Epidermal melanocyte (primary cell): ENCODE data around the gene CFAP119.
A peak's percentile ranks its signal among the peaks of the same experiment; 100 is the strongest.
"Not testable (repeated sequence)": the region's sequence is repeated elsewhere in the genome, so short reads cannot be mapped to it uniquely, and the experiment has no call there.

ENCODE experiments used
- DNase-seq: peaks from one replicate; pipeline ENCODE4 v3.0.0; 2011; ENCODE audit warnings: low spot score; ENCODE audit not compliant: insufficient read length

CFAP119 gene

DNA sequence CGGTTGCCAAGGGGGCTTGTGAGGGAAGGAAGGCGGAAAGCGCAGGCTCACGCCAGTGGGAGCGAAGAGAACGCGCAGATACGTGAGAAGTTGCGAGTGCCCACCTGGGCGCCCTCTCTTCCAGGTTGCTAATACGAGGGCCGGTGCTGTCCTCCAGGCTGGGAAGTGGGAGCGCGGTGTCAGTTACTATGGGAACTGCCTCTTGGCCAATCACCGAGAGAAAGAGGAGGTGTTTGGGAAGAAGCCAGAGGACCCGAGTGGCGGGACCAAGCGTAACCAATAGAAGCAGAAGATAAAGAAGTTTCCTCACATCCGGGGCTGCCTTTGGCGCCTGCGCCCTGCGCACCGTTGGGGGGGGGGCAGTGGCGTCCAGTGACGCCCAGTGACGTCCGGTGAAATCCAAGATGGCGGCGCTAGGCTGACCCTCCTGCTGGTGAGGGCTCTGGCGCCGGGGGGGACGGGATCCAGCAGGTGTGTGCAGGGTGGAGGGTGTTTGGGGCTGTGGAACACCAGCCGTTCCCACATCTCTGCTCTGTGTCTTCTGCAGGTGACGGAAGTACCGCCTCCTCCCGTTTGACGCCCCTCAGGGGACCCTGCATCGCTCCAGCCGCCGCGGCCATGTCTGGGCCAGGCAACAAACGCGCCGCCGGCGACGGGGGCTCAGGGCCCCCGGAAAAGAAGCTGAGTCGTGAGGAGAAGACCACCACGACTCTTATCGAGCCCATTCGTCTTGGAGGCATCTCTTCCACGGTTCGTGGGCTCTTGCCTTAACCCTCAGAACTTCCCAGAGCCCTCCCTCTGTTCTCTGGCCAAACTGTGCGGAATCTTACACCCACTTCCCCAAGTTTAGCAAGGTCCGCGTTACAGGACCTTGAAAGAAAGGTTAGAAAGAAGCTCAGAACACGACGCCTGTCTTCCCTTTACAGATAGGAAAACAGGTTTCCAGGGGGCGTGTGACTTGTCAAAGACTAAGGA lies at the start of gene CFAP119, which contains the start of gene RNF40:
CFAP119 (minus strand) TSS at position 135 of the 975 bp plus-strand sequence. CDS start 314 bp downstream, outside the sequence.
RNF40 (plus strand) TSS at position 395 of the 975 bp plus-strand sequence; CDS start at position 619, 224 bp downstream.
- peak; percentile 100 for DNase-seq

DNA sequence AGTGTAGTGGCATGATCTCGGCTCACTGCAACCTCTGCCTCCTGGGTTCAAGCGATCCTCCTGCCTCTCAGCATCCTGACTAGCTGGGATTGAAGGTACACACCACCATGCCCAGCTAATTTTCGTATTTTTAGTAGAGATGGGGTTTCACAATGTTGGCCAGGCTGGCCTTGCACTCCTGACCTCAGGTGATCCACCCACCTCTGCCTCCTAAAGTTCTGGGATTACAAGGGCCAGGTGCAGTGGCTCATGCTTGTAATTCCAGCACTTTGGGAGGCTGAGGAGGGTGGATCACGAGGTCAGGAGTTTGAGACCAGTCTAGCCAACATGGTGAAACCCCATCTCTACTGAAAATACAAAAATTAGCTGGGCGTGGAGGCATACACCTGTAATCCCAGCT lies 47.8 kb upstream of the CFAP119 start:
- DNase-seq = not testable (repeated sequence)

DNA sequence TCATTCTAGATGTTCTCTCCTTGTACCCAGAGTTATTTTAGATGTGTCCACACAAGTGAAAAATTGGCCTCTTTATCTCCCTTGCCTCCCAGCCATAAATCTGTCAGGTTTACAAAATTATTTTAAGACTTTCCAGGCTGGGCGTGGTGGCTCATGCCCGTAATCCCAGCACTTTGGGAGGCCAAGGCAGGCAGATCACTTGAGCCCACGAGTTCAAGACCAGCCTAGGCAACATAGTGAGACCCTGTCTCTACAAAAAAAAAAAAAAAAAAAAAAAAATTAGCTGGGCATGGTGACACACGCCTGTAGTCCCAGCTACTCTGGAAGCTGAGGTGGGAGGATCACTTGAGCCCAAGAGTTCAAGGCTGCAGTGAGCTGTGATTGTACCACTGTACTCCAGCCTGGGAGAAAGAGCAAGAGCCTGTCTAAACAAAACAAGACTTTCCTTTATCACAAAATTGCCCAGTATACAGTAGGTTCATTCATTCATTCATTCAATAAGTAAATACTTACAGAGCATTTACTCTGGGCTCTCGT lies 47.1 kb upstream of the CFAP119 start:
- not testable (repeated sequence) for DNase-seq

DNA sequence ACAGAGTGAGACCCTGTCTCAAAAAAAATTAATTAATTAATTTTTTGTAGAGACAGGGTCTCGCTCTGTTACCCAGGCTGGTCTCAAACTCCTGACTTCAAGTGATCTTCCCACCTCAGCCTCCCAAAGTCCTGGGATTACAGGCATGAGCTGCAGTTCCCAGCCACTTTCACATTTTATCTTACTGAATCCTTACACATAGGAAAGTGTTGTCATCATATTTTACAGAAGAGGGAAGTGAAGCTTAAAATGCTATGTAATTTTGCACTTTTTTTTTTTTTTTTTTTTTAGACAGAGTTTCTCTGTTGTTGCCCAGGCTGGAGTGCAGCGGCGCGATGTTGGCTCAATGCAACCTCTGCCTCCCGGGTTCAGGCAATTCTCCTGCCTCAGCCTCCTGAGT lies 46.3 kb upstream of the CFAP119 start:
- DNase-seq = no peak

DNA sequence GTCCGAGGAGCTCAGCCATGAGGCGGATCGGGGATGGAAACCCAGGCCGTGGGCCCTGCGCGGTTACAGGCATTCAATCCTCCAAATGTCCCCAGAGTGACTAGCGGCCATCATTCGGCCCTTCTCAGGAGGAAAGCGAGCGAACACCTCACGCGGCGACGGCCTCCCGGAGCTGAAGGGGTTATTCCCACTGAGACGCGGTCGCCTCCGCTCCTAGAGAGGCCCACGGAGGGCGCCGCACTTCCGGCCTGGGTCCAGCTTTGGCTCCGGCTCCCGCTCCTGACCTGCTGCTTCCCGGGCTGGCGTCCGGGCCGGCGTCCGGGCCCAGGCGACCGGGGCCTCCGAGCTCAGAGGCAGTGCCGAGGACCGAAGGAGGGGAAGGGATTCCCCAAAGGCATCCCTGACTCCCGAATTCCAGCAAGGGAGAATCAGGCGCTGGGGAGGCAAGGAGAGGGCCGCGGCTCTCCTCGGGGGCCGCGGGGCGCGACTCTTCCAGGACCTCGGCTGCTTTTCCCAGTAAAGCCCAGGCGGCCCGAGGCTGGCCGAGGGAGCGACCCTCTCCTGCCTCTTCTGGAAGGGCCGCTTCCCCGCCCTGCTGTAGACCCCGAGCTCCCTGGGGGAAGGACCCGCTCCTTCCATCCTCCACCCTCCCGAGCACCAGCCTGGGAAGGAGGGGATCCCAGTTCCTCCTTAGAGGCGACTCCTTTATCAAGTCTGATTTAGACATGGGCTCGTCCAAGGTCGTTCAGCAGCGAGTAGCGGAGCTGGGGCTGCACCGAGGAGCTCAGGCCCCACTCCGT lies 43.7 kb upstream of the CFAP119 start:
- peak; percentile 87 for DNase-seq

DNA sequence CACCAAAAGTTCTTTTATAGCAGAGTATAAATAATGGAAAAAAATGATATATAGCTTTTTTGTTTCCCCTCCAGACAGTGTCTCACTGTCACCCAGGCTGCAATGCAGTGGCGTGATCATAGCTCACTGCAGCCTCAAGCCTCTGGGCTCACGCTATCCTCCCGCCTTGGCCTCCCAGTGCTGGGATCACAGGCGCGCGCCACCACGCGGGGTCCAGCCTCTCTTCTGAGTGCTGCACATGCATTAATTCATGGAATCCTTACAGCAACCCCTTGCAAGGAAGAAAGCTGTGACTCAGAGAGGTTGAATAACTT lies 43.2 kb upstream of the CFAP119 start:
- DNase-seq = no peak

DNA sequence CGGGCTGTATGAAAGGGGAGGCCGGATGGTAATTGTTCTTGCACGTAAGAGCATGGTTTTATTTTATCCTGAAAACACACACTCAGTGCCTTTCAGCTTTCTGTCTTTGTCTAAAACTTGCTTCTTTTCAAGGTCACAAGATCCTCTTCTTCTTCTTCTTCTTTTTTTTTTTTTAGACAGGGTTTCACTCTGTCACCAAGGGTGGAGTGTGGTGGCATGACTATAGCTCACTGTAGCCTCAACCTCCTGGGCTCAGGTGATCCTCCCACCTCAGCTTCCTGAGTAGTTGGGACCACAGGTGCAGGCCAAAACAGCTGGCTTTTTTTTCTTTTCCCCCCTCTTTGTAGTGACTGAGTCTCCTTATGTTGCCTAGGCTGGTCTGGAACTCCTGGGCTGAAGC lies 41.1 kb upstream of the CFAP119 start:
- DNase-seq = no peak

DNA sequence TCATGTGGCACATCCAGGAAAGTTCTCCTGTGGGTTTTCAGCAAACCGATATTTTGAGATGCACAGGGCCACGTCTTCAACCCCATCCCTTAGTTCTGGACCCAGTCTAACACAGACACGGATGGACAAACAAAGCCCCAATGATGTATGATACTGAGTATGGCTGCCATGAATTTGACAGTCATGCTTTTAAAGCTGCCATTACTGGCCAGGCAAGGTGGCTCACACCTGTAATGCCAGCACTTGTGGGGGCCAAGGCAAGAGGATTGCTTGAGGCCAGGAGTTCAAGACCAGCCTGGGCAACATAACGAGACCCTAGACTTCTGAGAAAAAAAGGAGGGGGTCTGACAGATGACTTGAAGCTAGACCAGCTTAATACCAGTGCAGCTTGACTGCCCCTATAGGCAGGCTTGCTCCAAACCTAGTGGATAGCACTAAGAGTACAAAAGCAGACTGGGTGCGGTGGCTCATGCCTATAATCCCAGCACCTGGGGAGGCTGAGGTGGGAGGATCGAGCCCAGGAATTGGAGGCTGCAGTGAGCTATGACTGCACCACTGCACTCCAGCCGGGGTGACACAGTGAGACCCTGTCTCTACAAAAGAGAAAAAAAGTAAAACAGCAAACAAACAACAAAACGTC lies 35.9 kb upstream of the CFAP119 start:
- no peak for DNase-seq

DNA sequence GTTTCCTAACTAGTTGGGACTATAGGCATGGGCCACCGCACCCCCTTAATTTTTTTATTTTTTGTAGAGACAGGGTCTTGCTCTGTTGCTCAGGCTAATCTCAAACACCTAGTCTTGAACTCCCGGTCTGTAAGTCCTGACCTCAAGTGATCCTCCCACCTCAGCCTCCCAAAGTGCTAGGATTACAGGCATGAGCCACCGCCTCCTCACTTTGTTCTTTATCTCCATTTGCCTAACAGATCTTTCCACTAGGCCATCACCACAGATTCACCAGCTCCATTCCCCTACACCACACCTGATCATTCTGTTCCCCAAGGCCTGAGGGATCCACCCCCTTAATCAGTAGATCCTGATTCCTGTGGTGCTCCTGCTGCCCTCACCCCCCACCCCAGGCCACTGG lies 32.8 kb upstream of the CFAP119 start:
- no peak for DNase-seq

DNA sequence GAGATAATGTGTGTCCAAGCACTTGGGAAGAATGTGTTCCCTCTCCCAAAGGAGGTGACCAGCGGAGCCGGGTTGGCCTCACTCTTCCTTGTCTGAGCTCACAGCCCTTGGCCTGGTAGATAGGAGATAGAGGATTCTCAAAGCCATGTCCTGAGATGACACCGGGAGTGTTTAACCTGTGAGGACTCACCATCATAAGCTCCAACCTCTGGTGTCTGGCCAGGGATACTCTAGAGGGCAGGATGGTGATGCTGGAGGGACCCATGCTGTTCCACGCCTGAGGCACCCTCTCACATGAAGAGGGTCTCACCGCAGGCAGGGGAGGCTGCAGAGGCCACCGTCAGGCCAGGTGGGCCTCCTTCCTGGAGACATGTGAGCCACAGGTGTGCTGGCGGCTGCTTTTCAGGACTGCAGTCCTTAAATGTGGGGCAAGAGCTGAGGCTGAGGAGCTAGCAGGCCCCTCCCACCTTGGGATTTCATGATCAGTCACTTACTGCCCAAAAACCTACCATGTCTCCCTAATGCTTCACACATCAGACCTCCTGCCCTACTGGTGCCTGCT lies 31.7 kb upstream of the CFAP119 start:
- no peak for DNase-seq

DNA sequence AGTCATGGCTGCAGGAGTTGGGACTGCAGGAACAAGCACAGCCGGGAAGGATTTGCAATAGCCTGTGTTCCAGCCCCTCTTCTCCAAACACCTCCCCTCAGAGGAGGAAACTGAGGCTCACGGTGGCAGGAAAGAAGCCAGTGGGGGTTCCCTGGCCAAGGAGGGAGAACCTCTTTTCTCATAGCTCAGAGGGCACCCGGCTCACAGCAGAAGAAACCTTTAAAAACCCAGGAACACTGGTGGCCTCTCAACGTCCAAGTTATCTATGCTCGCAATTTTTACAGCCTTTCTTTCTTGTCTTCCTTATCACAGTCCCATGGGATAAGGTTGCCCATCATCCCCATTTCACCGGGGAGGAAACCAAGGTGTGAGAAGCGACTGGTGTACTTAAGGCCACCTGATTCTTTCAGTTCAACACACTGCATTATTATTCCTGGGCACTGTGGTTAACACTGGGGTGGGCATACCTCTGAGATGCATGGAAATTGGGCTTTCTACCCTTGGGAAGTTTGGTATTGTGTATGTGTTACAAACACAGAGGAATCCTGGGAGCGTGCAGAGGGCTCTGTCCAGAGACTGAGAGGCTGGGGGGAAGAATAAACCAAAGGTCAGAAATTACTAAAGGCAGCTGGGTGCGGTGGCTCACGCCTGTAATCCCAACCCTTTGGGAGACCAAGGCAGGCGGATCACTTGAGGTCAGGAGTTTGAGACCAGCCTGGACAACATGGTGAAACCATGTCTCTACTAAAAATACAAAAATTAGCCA lies 25.9 kb upstream of the CFAP119 start:
- no peak for DNase-seq

DNA sequence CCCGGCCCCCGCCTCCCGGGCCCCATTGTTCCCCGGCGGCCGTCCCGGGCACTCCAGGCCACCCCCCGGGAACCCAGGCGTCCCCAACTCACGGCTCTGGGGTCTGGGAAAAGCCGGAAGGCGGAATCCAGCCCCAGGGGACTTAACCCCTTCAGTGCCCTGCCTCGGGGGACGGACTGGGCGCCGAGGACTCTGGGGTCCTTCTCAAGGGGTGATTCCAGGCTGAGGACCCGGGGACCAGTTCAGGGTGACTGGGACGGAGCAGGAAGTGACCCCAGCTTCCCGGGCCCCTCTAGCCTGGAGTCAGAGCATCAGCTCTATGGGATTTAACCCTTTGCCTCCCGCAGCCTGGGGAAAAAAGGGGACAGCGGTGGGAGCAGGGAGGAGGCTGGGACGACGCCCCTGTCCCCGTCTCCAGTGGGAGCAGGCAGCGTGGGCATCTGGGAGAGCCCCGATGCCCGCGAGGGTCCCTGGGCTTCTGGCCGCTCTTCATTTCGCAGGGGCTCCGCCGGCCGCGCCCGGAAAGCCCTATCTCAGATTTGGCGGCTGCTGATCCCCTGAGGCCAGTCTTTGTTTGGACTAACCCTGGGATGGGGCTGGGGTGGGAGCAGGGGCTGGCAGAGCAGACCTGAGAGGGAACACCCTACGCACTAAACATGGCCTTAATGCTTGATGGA lies 25.2 kb upstream of the CFAP119 start, which contains the start of gene ZNF629:
ZNF629 (minus strand) TSS at position 270 of the 677 bp plus-strand sequence. CDS start 2,723 bp downstream, outside the sequence.
- peak; percentile 90 for DNase-seq

DNA sequence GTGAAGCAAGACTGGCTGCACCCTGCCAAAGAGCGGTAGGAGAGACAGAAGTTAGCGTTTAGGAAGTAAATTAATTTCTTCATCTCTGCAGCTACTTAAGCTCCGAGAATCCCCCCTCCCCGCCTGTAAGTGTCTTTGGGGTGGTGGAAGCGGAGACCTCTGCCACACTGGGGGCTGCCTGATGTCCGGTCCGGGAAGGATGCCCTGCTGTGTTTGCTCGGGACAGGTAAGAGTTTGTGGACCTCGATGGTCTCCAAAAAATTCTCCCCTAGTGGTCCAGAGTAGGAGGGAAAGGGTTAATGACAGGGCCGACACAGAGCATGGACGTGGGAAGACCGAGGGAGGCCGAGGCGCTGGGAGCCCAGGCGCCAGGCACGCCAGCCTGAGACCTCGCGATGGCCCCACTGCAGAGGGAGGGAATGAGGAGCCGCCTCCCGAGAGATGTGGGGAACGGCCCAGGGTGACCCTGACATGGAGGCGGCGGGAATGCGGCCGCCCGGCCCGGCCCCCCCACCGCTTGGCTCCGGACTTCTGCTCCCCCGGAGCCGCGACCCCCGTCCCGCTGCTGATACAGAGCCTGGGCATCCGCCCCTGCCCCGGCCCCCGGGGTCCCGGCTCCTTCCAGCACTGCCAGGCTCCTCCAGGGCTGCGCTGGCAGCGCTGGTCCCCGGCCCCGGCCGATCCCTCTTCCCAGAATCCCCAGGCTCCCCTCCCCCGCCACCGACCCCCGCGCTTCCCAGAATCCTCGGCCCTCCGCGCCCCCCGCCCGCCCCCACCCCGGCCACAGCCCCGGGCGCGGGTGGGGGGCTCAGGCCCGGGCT lies 24.5 kb upstream of the CFAP119 start:
- DNase-seq = peak; percentile 77

DNA sequence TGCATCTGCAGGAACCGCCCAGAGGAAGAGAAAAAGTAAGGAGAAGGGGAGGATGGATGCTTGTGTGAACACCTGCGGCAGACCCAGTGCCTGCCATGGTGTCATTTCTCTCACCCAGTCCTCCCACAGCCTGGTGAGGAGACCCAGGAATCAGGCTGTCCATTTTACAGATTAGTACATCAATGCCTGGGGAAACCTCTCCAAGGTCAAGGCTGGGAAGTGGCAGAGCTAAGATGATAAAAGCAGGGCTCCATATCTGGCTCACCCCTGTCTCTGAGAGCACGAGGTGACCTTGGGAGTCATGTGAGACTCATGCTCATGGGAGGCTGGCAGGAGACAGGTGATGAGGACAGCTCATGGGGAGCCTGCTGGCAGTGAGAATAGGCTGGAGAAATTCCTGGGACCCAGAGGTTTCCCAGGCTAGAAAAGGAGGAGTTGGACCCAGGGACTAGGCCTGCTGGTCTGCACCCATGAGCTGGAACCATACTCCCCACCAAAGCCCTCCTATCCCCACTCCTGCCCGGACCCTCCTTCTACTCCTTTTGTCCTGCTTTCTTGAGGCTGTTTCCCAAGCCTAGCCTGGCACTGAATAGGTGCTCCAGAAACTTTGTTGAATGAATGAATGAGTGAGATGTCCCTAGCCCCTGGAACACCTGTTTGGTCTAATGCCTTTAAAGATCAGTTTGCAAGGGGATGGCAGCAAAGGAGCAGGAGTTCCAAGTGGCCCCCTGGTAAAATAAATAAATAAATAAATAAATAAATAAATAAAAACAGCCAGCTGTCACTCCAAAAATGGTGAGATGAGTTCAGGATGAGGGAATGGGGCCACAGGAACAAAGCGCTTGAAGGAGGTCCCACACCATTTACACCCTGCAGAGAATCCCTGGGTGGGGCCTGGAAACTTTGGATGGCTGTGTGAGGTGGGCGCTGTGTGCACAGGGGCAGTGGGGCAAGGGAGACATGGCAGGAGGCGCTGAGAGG lies 23.6 kb upstream of the CFAP119 start:
- DNase-seq = no peak

DNA sequence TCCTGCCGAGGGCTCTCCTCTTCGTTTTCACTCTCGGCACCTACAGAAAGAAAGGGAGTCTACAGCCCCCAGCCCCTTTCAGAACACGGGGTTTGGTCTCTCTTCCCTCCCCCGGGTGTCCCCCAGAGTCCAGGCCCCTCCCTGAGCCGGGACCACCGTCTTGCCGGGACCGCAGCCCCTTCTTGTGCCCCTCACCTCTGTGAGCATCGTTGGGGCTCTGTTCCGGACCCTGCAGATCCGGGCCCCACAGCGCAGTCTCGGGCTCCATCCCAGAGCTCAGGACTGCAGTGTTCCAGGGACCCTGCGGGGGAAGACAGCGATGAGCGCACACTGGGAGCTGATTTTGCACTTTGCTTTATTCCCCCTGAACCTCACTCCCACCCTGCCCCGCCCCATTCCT lies 22.4 kb upstream of the CFAP119 start:
- DNase-seq = no peak

DNA sequence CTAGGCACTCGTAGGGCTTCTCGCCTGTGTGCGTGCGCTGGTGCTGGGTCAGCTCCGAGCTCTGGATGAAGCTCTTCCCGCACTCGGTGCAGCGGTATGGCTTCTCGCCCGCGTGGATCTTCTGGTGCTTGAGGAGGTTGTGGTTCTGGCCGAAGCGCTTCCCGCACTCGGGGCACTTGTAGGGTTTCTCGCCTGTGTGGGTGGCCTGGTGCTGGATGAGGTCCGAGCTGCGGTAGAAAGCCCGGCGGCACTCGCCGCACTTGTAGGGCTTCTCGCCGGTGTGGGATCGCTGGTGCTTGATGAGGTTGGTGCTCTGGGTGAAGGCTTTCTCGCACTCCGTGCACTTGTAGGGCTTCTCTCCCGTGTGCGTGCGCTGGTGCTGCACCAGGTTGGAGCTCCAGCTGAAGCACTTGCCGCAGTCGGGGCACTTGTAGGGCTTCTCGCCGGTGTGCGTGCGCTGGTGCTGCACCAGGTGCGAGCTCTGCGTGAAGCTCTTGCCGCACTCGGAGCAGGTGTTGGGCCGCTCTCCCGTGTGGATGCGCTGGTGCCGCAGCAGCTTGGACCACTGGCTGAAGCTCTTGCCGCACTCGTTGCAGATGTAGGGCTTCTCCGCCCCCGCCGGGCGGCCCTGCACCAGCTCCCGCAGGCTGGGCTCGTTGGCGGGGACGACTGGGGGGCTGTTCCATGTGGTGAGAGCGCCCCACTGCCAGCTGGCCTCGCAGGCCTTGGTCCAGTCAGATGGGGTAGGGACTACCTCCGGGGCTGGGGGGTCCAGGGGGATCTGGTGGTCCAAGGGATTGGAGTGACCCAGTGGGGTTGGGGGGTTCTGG lies 21.6 kb upstream of the CFAP119 start:
- DNase-seq = no peak
